ENCODE data around the gene CFAP46. TPM values are rescaled to one million over a fixed set of nuclear protein-coding genes. Genes with fewer than 3 reads are reported as not detected.

Gene CFAP46
- polyA plus RNA-seq, 1 donor from 2014 or later: 2.6 TPM

DNA sequence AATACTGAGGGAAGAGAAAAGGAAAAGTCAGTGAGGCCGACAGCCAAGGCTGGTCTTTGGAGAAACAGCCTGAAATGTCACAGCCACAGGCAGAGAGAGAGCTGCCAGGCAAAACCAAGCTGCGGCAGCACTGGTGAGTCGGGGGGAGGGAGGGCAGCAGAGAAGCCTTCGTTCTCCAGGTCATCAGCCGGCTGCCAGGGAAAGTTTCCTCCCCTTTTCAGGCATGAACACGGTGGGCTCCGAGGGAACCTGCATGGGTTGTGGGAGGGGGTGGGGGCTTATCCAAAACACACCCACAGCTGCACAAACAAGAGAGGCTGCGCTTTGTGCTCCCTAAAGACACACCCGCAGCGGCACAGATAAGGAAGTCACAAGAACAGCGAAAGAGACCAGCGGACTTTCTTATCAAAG is 94.1 kb downstream of the CFAP46 start:
- no peaks in the 10 kb centered on the region for H4K20me1 ChIP-seq (ENCODE audit: insufficient read depth)
- H3K79me2 ChIP-seq (replicated peaks; ENCODE audit: insufficient read depth, low read length): no peaks in the 10 kb centered on the region
- TF ChIP-seq, protein P1, sequence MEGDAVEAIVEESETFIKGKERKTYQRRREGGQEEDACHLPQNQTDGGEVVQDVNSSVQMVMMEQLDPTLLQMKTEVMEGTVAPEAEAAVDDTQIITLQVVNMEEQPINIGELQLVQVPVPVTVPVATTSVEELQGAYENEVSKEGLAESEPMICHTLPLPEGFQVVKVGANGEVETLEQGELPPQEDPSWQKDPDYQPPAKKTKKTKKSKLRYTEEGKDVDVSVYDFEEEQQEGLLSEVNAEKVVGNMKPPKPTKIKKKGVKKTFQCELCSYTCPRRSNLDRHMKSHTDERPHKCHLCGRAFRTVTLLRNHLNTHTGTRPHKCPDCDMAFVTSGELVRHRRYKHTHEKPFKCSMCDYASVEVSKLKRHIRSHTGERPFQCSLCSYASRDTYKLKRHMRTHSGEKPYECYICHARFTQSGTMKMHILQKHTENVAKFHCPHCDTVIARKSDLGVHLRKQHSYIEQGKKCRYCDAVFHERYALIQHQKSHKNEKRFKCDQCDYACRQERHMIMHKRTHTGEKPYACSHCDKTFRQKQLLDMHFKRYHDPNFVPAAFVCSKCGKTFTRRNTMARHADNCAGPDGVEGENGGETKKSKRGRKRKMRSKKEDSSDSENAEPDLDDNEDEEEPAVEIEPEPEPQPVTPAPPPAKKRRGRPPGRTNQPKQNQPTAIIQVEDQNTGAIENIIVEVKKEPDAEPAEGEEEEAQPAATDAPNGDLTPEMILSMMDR (IDR thresholded peaks at IDR 0.05; ENCODE audit: poor library complexity, severe bottlenecking): no peak
- no peak for TF ChIP-seq SMC3 (conservative IDR thresholded peaks at IDR 0.05; ENCODE audit: poor library complexity)
- TF ChIP-seq, protein P2, sequence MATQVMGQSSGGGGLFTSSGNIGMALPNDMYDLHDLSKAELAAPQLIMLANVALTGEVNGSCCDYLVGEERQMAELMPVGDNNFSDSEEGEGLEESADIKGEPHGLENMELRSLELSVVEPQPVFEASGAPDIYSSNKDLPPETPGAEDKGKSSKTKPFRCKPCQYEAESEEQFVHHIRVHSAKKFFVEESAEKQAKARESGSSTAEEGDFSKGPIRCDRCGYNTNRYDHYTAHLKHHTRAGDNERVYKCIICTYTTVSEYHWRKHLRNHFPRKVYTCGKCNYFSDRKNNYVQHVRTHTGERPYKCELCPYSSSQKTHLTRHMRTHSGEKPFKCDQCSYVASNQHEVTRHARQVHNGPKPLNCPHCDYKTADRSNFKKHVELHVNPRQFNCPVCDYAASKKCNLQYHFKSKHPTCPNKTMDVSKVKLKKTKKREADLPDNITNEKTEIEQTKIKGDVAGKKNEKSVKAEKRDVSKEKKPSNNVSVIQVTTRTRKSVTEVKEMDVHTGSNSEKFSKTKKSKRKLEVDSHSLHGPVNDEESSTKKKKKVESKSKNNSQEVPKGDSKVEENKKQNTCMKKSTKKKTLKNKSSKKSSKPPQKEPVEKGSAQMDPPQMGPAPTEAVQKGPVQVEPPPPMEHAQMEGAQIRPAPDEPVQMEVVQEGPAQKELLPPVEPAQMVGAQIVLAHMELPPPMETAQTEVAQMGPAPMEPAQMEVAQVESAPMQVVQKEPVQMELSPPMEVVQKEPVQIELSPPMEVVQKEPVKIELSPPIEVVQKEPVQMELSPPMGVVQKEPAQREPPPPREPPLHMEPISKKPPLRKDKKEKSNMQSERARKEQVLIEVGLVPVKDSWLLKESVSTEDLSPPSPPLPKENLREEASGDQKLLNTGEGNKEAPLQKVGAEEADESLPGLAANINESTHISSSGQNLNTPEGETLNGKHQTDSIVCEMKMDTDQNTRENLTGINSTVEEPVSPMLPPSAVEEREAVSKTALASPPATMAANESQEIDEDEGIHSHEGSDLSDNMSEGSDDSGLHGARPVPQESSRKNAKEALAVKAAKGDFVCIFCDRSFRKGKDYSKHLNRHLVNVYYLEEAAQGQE (IDR thresholded peaks at IDR 0.05; ENCODE audit: borderline replicate concordance): no peak
- TF ChIP-seq EZH2 (IDR thresholded peaks at IDR 0.05; ENCODE audit: borderline replicate concordance, insufficient read depth, low read length, poor library complexity, severe bottlenecking): no peak
- TF ChIP-seq TAF1 (IDR thresholded peaks at IDR 0.05; ENCODE audit: low read depth): no peak
- TF ChIP-seq POLR2AphosphoS5 (IDR thresholded peaks at IDR 0.05): no peak
- TF ChIP-seq RAD21 (conservative IDR thresholded peaks at IDR 0.05): no peak
- no peak for TF ChIP-seq MXI1 (conservative IDR thresholded peaks at IDR 0.05; ENCODE audit: poor library complexity, severe bottlenecking)
- TF ChIP-seq EP300 (conservative IDR thresholded peaks at IDR 0.05; ENCODE audit: poor library complexity, severe bottlenecking): no peak
- H3K9me2 ChIP-seq (ENCODE audit: insufficient read depth, low read length): no peaks in the 10 kb centered on the region
- no peaks in the 10 kb centered on the region for H3K9me3 ChIP-seq (ENCODE audit: low read length)
- no peak overlapping the region for H3K27ac ChIP-seq (ENCODE audit: low read length)
- no peaks in the 10 kb centered on the region for H3F3A ChIP-seq (ENCODE audit: insufficient read depth, low read length, poor library complexity, severe bottlenecking)
- no peaks in the 10 kb centered on the region for H3K36me3 ChIP-seq (ENCODE audit: insufficient read depth, low read length)
- no peak overlapping the region for H3K4me3 ChIP-seq (ENCODE audit: low read length)
- no peak overlapping the region for H3K4me2 ChIP-seq (ENCODE audit: low read length)
- no peak overlapping the region for H3K9ac ChIP-seq (ENCODE audit: low read length)
- no peak overlapping the region for H2AFZ ChIP-seq (ENCODE audit: low read depth, low read length)
- no peaks in the 10 kb centered on the region for H3K27me3 ChIP-seq (ENCODE audit: insufficient read depth, low read depth, low read length)

DNA sequence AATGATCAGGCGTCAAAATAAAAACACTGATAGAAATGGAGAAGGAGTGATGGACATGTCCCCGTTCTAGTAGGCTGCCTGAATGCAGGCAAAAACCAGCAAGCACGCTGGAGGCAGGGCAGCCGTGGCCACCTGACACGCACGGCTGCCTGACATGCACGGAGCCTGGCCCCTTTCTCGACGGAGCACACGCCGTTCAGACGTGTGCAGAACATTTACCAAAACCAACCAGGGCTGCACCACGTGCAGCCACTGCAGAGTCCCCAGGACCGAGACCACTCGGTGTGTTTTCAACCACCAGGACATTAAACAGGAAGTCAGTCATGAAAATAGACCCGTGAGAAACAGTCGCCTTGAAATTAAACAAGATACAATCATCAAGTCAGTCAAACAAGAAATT is 94.5 kb downstream of the CFAP46 start:
- no peaks in the 10 kb centered on the region for H3K9me3 ChIP-seq (ENCODE audit: low read length)
- no peaks in the 10 kb centered on the region for H3K79me2 ChIP-seq (replicated peaks; ENCODE audit: insufficient read depth, low read length)
- no peak overlapping the region for H3K4me2 ChIP-seq (ENCODE audit: low read length)
- no peaks in the 10 kb centered on the region for H3K9me2 ChIP-seq (ENCODE audit: insufficient read depth, low read length)
- H2AFZ ChIP-seq (ENCODE audit: low read depth, low read length): no peak overlapping the region
- no peaks in the 10 kb centered on the region for H3K36me3 ChIP-seq (ENCODE audit: insufficient read depth, low read length)
- H3K27me3 ChIP-seq (ENCODE audit: insufficient read depth, low read depth, low read length): no peaks in the 10 kb centered on the region
- H3K27ac ChIP-seq (ENCODE audit: low read length): no peak overlapping the region
- H3K9ac ChIP-seq (ENCODE audit: low read length): no peak overlapping the region
- no peak for TF ChIP-seq SMC3 (conservative IDR thresholded peaks at IDR 0.05; ENCODE audit: poor library complexity)
- TF ChIP-seq RAD21 (conservative IDR thresholded peaks at IDR 0.05): no peak
- TF ChIP-seq TAF1 (IDR thresholded peaks at IDR 0.05; ENCODE audit: low read depth): no peak
- no peak for TF ChIP-seq EP300 (conservative IDR thresholded peaks at IDR 0.05; ENCODE audit: poor library complexity, severe bottlenecking)
- no peak for TF ChIP-seq EZH2 (IDR thresholded peaks at IDR 0.05; ENCODE audit: borderline replicate concordance, insufficient read depth, low read length, poor library complexity, severe bottlenecking)
- no peak for TF ChIP-seq MXI1 (conservative IDR thresholded peaks at IDR 0.05; ENCODE audit: poor library complexity, severe bottlenecking)
- no peak overlapping the region for H3K4me3 ChIP-seq (ENCODE audit: low read length)
- no peaks in the 10 kb centered on the region for H4K20me1 ChIP-seq (ENCODE audit: insufficient read depth)
- H3F3A ChIP-seq (ENCODE audit: insufficient read depth, low read length, poor library complexity, severe bottlenecking): no peaks in the 10 kb centered on the region

Measured in neural cell (in vitro differentiated cells).